Upper lobe of right lung (tissue), 1 donor: Measurements from ENCODE around the gene KIAA1217. TPM values are rescaled to one million over a fixed set of nuclear protein-coding genes. Genes with fewer than 3 reads are reported as not detected.

Experiments
- ATAC-seq: fragments of 200-7000 bp; cut with Tn5 transposase; one replicate; pipeline ENCODE4 v1.9.1; 2020; ENCODE audit warnings: mild to moderate bottlenecking, moderate library complexity
- DNase-seq: peaks from one replicate; pipeline ENCODE4 v3.0.0-alpha.2; 2020
- H3K27ac ChIP-seq: fragments of 200-600 bp; one replicate; pipeline ENCODE4 v1.8.0; 2022
- H3K27me3 ChIP-seq: fragments of 200-600 bp; one replicate; pipeline ENCODE4 v1.8.0; 2022; ENCODE audit warnings: mild to moderate bottlenecking
- H3K36me3 ChIP-seq: fragments of 200-600 bp; one replicate; pipeline ENCODE4 v1.8.0; 2022
- H3K4me1 ChIP-seq: fragments of 200-600 bp; one replicate; pipeline ENCODE4 v1.8.0; 2022
- H3K4me3 ChIP-seq: fragments of 200-600 bp; one replicate; pipeline ENCODE4 v1.8.0; 2022; ENCODE audit warnings: mild to moderate bottlenecking
- H3K9me3 ChIP-seq: fragments of 200-600 bp; one replicate; pipeline ENCODE4 v1.8.0; 2022
- CTCF ChIP-seq: fragments of 200-600 bp; IDR thresholded peaks from one replicate; pipeline ENCODE4 v1.8.0; 2022; ENCODE audit warnings: antibody characterized with exemption
- intact Hi-C: fragments of 100-400 bp; cut with DNase I; formaldehyde crosslinking; loops from one replicate; pipeline ENCODE4 v1.11.0; 2022
- total RNA-seq: library from RNA; stranded (reverse); fragmentation: NEBNext Ultra II Directional; extraction: Animal tissue kit (Norgen Biotek cat#: 25700); gene quantifications from one replicate; pipeline ENCODE4 v1.2.1, GENCODE V29; 2021
- donor health status: DM: no; HTN: yes; CAD: no; lungs with severe emphysema.

KIAA1217 gene
- total RNA-seq, 1 donor from 2014 or later, result 23.5 TPM

GRCh38 chr10:24574161-24574560, 365.2 kb downstream of the KIAA1217 start:
- no peak overlapping the region for H3K27ac ChIP-seq
- no peak overlapping the region for H3K4me3 ChIP-seq
- ATAC-seq, result no peak
- TF ChIP-seq CTCF, result no peak
- H3K9me3 ChIP-seq, result no peaks in the 10 kb centered on the region
- H3K36me3 ChIP-seq, result no peaks in the 10 kb centered on the region
- no peak for DNase-seq
- intact Hi-C loops, result no loop called here
- H3K27me3 ChIP-seq, result no peaks in the 10 kb centered on the region
- no peaks in the 10 kb centered on the region for H3K4me1 ChIP-seq

GRCh38 chr10:24574578-24575155, 365.7 kb downstream of the KIAA1217 start:
- no peak for TF ChIP-seq CTCF
- Histone ChIP-seq H3K27ac (no peak overlapping the region), H3K36me3 (no peaks in the 10 kb centered on the region), H3K4me3 (no peak overlapping the region), H3K4me1 (no peaks in the 10 kb centered on the region), H3K9me3 (no peaks in the 10 kb centered on the region), H3K27me3 (no peaks in the 10 kb centered on the region)
- DNase-seq (no peak), ATAC-seq (no peak)
- intact Hi-C loops, result no loop called here

- H3K4me3 ChIP-seq, result no peak overlapping the region
- H3K9me3 ChIP-seq, result no peaks in the 10 kb centered on the region
- no peaks in the 10 kb centered on the region for H3K4me1 ChIP-seq
- DNase-seq (no peak), ATAC-seq (no peak)
- TF ChIP-seq CTCF, result no peak
- H3K27ac ChIP-seq, result no peak overlapping the region
- intact Hi-C loops, result no loop called here
- no peaks in the 10 kb centered on the region for H3K27me3 ChIP-seq
- no peaks in the 10 kb centered on the region for H3K36me3 ChIP-seq
Measured at GRCh38 chr10:24575481-24576002, 366.6 kb downstream of the KIAA1217 start.

- no peak for TF ChIP-seq CTCF
- no peak for DNase-seq
- H3K27ac ChIP-seq, result no peak overlapping the region
- H3K4me3 ChIP-seq, result no peak overlapping the region
- no peaks in the 10 kb centered on the region for H3K4me1 ChIP-seq
- H3K27me3 ChIP-seq, result no peaks in the 10 kb centered on the region
- intact Hi-C loops, result no loop called here
- H3K36me3 ChIP-seq, result peaks cover 9% of the 10 kb centered on the region
- no peak for ATAC-seq
- H3K9me3 ChIP-seq, result no peaks in the 10 kb centered on the region
Measured at GRCh38 chr10:24579448-24579847, 370.5 kb downstream of the KIAA1217 start.

GRCh38 chr10:24579906-24580305, 371.0 kb downstream of the KIAA1217 start:
- ATAC-seq, result no peak
- no peak for TF ChIP-seq CTCF
- intact Hi-C loops, result no loop called here

GRCh38 chr10:24589265-24589664, 380.3 kb downstream of the KIAA1217 start:
- no peaks in the 10 kb centered on the region for H3K4me1 ChIP-seq
- no peaks in the 10 kb centered on the region for H3K27me3 ChIP-seq
- intact Hi-C loops, result no loop called here
- DNase-seq, result no peak
- H3K4me3 ChIP-seq, result no peak overlapping the region
- H3K9me3 ChIP-seq, result no peaks in the 10 kb centered on the region
- no peak for TF ChIP-seq CTCF
- peaks cover 90% of the 10 kb centered on the region for H3K36me3 ChIP-seq
- no peak overlapping the region for H3K27ac ChIP-seq
- ATAC-seq, result no peak

More at GRCh38 chr10:24579906-24580305, 371.0 kb downstream of the KIAA1217 start:
- Histone ChIP-seq H3K27me3 (no peaks in the 10 kb centered on the region), H3K4me3 (no peak overlapping the region), H3K36me3 (peaks cover 9% of the 10 kb centered on the region), H3K4me1 (no peaks in the 10 kb centered on the region), H3K27ac (no peak overlapping the region), H3K9me3 (no peaks in the 10 kb centered on the region)
- DNase-seq, result no peak
